CD4-positive, alpha-beta memory T cell (primary cell): ENCODE data around the gene SNAP91. TPM values are rescaled to one million over a fixed set of nuclear protein-coding genes. Genes with fewer than 3 reads are reported as not detected.

Experiments used
- CTCF ChIA-PET: fragments of 350-600 bp; sonication (Branson Sonifier 250); formaldehyde crosslinking; loops from one replicate; lab custom pipeline; 2021; ENCODE audit warnings: inconsistent platforms; ENCODE audit not compliant: partially characterized antibody; lab: Charles Lee
- POLR2A ChIA-PET: fragments of 350-600 bp; sonication (Branson Sonifier 250); formaldehyde crosslinking; loops from one replicate; lab custom pipeline; 2021; ENCODE audit not compliant: partially characterized antibody; lab: Charles Lee
- DNase-seq, 5 donors: peaks; one replicate each; pipeline versions ENCODE4 v3.0.0 to v3.0.0-alpha.2; 2020 to 2022; ENCODE audit warnings: mixed read lengths in 1 of 5
- H3K27ac ChIP-seq: one replicate; pipeline ENCODE4 v1.7.0; 2013; ENCODE audit warnings: low read depth, low read length
- H3K27me3 ChIP-seq: 2 replicates; pipeline ENCODE4 v1.7.0; 2013; ENCODE audit warnings: mild to moderate bottlenecking, low read length, moderate library complexity; ENCODE audit not compliant: insufficient read depth
- H3K36me3 ChIP-seq: 2 replicates; pipeline ENCODE4 v1.7.0; 2013; ENCODE audit warnings: mild to moderate bottlenecking, low read length, moderate library complexity; ENCODE audit not compliant: insufficient read depth
- H3K4me1 ChIP-seq: 2 replicates; pipeline ENCODE4 v1.7.0; 2013; ENCODE audit warnings: mild to moderate bottlenecking, low read length, moderate library complexity; ENCODE audit not compliant: insufficient read depth
- H3K4me3 ChIP-seq, 2 donors: one replicate each; pipeline ENCODE4 v1.7.0; 2013; ENCODE audit warnings: low read length in 2 of 2, mild to moderate bottlenecking in 1 of 2
- H3K9me3 ChIP-seq, 2 donors: one replicate each; pipeline ENCODE4 v1.7.0; 2013; ENCODE audit warnings: low read length in 2 of 2, control low read depth in 1 of 2; ENCODE audit not compliant: control insufficient read depth in 1 of 2
- H3K27ac Mint-ChIP-seq, 7 donors: one replicate each; pipeline ENCODE4 v1.8.0; 2020 to 2021; ENCODE audit warnings: mixed read lengths in 7 of 7, mild to moderate bottlenecking in 6 of 7, inconsistent platforms in 3 of 7, moderate library complexity in 3 of 7
- H3K27me3 Mint-ChIP-seq, 2 donors: one replicate each; pipeline ENCODE4 v1.8.0; 2020 to 2021; ENCODE audit warnings: mixed read lengths in 2 of 2
- H3K36me3 Mint-ChIP-seq, 2 donors: one replicate each; pipeline ENCODE4 v1.8.0; 2020 to 2021; ENCODE audit warnings: mixed read lengths in 2 of 2, inconsistent platforms in 1 of 2, mild to moderate bottlenecking in 1 of 2
- H3K4me1 Mint-ChIP-seq, 4 donors: one replicate each; pipeline ENCODE4 v1.8.0; 2020 to 2021; ENCODE audit warnings: mixed read lengths in 4 of 4, mild to moderate bottlenecking in 1 of 4
- H3K4me3 Mint-ChIP-seq, 8 donors: one replicate each; pipeline ENCODE4 v1.8.0; 2020 to 2021; ENCODE audit warnings: mixed read lengths in 8 of 8, mild to moderate bottlenecking in 7 of 8, moderate library complexity in 6 of 8, inconsistent platforms in 3 of 8
- H3K9me3 Mint-ChIP-seq, 8 donors: one replicate each; pipeline ENCODE4 v1.8.0; 2020 to 2021; ENCODE audit warnings: mixed read lengths in 8 of 8, mild to moderate bottlenecking in 5 of 8, inconsistent platforms in 3 of 8, moderate library complexity in 1 of 8
- intact Hi-C: fragments of 100-400 bp; cut with micrococcal nuclease; formaldehyde crosslinking; loops from one replicate; pipeline ENCODE4 v1.15.1; 2023
- polyA plus RNA-seq, 2 donors: library from polyadenylated mRNA; unstranded; fragments of 300-500 nt; fragmentation: Illumina TruSeq; gene quantifications; one replicate each; pipeline ENCODE4 v1.2.3, GENCODE V29; 2021
- total RNA-seq, 2 experiments: library from RNA; stranded (reverse); gene quantifications; one replicate each; pipeline ENCODE4 v1.2.3, GENCODE V29; 2021

The SNAP91 gene
- total and polyA plus RNA-seq, 4 experiments from 2014 or later: not detected

DNA sequence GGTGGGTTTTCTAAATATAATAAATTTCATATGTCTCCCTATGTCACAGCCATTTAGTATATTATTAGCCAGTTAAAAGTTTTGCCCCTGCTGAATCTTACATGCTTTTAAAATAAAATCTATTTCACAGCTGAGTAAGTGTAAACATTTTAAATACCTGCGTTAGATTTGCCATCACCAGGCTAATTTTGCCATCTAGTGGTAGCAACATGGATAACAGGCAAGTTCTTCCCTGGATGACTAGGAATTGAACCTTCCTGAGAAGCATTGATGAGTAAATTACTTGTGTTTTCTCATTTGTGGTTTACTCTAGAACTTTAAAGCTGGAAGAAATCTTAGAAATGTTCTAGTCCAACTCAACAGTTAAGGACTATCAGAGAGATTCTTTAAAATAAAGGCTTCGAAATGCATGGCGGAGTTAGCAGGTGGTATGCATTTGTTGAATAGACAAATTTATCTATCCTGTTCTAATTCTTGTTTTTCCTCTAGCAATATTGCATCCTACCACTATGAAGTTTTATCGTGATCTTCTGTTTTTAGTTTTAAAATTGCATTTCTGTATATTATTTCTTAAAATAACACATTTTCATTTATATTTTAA is 193.9 kb downstream of the SNAP91 start:
- DNase-seq: peak in 4 of 5 donors; percentile 23 to 31 (median 26)
- Mint-ChIP-seq H3K36me3 (no peaks in the 10 kb centered on the region), H3K9me3 (peaks cover 0 to 2% (median 0%) of the 10 kb centered on the region in 8 donors), H3K27ac (no peak overlapping the region), H3K4me1 (peaks cover 6 to 18% (median 13%) of the 10 kb centered on the region in 4 donors), H3K4me3 (no peak overlapping the region), H3K27me3 (peaks cover 25 to 35% of the 10 kb centered on the region in 2 donors)
- CTCF ChIA-PET: interaction anchor here (0.8 to 4.5 kb wide), 10 partner anchors 9 to 1244 kb away, joined by 3 to 41 read pairs (median 8); partner anchors contain the start of genes DOP1A and UBE3D
- Histone ChIP-seq H3K9me3 (no peaks in the 10 kb centered on the region), H3K4me3 (no peak overlapping the region), H3K4me1 (no peaks in the 10 kb centered on the region), H3K27ac (no peak overlapping the region), H3K36me3 (no peaks in the 10 kb centered on the region), H3K27me3 (no peaks in the 10 kb centered on the region)
- POLR2A ChIA-PET: no interaction called here
- intact Hi-C loops: loop anchor here (1.0 to 2.0 kb wide), 2 partner anchors 448 to 1244 kb away; partner anchors contain the start of gene DOP1A

DNA sequence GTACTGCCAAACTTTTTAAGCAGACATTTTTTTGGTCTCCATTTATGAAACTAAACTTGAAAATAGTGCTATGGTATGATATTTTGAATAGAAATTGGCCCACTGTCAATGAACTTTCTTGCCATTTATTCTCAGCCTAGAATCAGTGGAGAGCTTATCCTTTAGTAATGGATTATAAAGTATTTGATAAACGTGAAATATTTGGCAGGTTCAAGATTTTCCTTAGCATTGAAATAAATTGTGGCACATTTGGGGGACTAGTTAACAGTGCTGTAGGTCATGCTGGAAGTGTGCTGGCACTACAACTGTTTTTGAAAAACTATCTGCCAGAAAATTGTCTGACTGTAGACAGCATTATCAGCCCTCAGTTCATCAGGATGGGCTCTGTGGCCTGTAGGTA is 194.4 kb downstream of the SNAP91 start:
- H3K4me3 ChIP-seq: no peak overlapping the region
- peaks cover 25 to 35% of the 10 kb centered on the region in 2 donors for H3K27me3 Mint-ChIP-seq
- H3K9me3 Mint-ChIP-seq: peaks cover 0 to 2% (median 0%) of the 10 kb centered on the region in 8 donors
- H3K27ac Mint-ChIP-seq: no peak overlapping the region
- no peak overlapping the region for H3K27ac ChIP-seq
- no peak overlapping the region for H3K4me3 Mint-ChIP-seq
- H3K9me3 ChIP-seq: no peaks in the 10 kb centered on the region
- intact Hi-C loops: loop anchor here (2.0 kb wide), 1 partner anchor 1244 kb away; no protein-coding TSS in a partner anchor
- no peaks in the 10 kb centered on the region for H3K36me3 ChIP-seq
- H3K27me3 ChIP-seq: no peaks in the 10 kb centered on the region
- no peaks in the 10 kb centered on the region for H3K4me1 ChIP-seq
- ChIA-PET POLR2A (no interaction called here), CTCF (interaction anchor here (0.8 to 4.5 kb wide), 13 partner anchors 9 to 1244 kb away, joined by 3 to 41 read pairs (median 5); partner anchors contain the start of genes DOP1A and UBE3D)
- DNase-seq: no peak
- H3K4me1 Mint-ChIP-seq: peaks cover 6 to 18% (median 13%) of the 10 kb centered on the region in 4 donors
- H3K36me3 Mint-ChIP-seq: no peaks in the 10 kb centered on the region

DNA sequence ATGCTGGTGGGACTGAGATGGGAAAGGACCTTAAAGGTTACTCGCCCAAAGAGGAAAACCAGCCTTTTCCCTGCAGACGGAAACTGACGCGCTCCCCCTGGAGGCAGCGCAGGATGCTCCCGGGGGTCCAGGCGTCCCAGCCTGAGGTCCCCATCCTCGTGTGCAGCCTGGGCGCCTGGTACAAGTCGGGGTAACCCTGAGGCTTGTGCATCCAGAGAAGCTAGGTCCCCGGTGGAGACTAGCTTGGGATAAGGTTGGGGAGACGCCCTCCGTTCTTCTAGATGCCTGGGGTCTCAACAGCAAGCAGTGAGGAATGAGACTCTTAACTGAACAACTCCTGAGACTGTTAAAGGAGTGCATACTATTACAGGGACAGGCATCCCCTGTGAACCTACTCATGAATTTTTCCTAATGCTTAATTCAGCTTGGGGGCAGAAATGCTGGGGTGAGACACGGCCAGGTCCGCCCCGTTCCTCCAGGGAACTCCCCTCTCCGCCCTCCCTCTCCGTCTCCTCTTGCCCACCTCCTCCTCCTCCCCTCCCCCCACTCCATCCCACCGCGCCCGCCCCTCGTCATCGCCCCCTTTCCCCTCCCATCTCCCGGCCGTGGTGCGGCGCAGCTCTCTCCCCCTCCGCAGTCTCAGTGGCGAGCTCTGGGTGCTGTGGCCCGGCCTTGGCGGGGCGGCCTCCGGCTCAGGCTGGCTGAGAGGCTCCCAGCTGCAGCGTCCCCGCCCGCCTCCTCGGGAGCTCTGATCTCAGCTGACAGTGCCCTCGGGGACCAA is 196.8 kb downstream of the SNAP91 start, which contains the start of gene PRSS35:
Gene PRSS35, plus strand, starts transcription at position 634 of the 781 bp plus-strand sequence. CDS start 10,908 bp downstream, outside the sequence.
- Mint-ChIP-seq H3K4me3 (peak within 1 kb of the TSS in 7 of 8 donors; percentile 53 to 72 (median 62)), H3K4me1 (peaks cover 6 to 18% (median 13%) of the 10 kb centered on the region in 4 donors), H3K27me3 (peaks cover 28 to 31% of the 10 kb centered on the region in 2 donors), H3K9me3 (peaks cover 0 to 2% (median 0%) of the 10 kb centered on the region in 8 donors), H3K36me3 (no peaks in the 10 kb centered on the region), H3K27ac (no peak within 1 kb of the TSS)
- intact Hi-C loops: no loop called here
- H3K27ac ChIP-seq: no peak within 1 kb of the TSS
- no peaks in the 10 kb centered on the region for H3K36me3 ChIP-seq
- H3K27me3 ChIP-seq: no peaks in the 10 kb centered on the region
- H3K4me1 ChIP-seq: no peaks in the 10 kb centered on the region
- no peak for DNase-seq
- ChIA-PET CTCF (interaction anchor here (1.1 to 4.5 kb wide), 7 partner anchors 7 to 1242 kb away, joined by 3 to 41 read pairs (median 13); partner anchors contain the start of genes DOP1A and UBE3D), POLR2A (no interaction called here)
- H3K4me3 ChIP-seq: no peak within 1 kb of the TSS
- H3K9me3 ChIP-seq: no peaks in the 10 kb centered on the region

- no peak overlapping the region for H3K4me3 ChIP-seq
- CTCF ChIA-PET: interaction anchor here (1.1 to 4.5 kb wide), 3 partner anchors 8 to 295 kb away, joined by 5 to 41 read pairs (median 5); no protein-coding TSS in a partner anchor
- intact Hi-C loops: no loop called here
- Mint-ChIP-seq H3K4me1 (peaks cover 6 to 18% (median 13%) of the 10 kb centered on the region in 4 donors), H3K27ac (no peak overlapping the region), H3K4me3 (peak overlapping the region in 3 of 8 donors; percentile 4 to 69 (median 11)), H3K36me3 (no peaks in the 10 kb centered on the region), H3K27me3 (peaks cover 27 to 30% of the 10 kb centered on the region in 2 donors), H3K9me3 (peaks cover 0 to 2% (median 0%) of the 10 kb centered on the region in 8 donors)
- H3K4me1 ChIP-seq: no peaks in the 10 kb centered on the region
- POLR2A ChIA-PET: no interaction called here
- no peak for DNase-seq
- H3K27ac ChIP-seq: no peak overlapping the region
- no peaks in the 10 kb centered on the region for H3K27me3 ChIP-seq
- H3K36me3 ChIP-seq: no peaks in the 10 kb centered on the region
- no peaks in the 10 kb centered on the region for H3K9me3 ChIP-seq
These were observed 197.6 kb downstream of the SNAP91 start for GRCh38 chr6:83511266-83511665.

GRCh38 chr6:83510791-83511190 is 198.1 kb downstream of the SNAP91 start:
- Mint-ChIP-seq H3K4me1 (peaks cover 6 to 18% (median 13%) of the 10 kb centered on the region in 4 donors), H3K4me3 (peak overlapping the region in 1 of 8 donors; percentile 1), H3K27me3 (peaks cover 27 to 29% of the 10 kb centered on the region in 2 donors), H3K36me3 (no peaks in the 10 kb centered on the region), H3K9me3 (peaks cover 0 to 2% (median 0%) of the 10 kb centered on the region in 8 donors), H3K27ac (no peak overlapping the region)
- POLR2A ChIA-PET: no interaction called here
- Histone ChIP-seq H3K4me3 (no peak overlapping the region), H3K27me3 (no peaks in the 10 kb centered on the region), H3K36me3 (no peaks in the 10 kb centered on the region), H3K4me1 (no peaks in the 10 kb centered on the region), H3K27ac (no peak overlapping the region), H3K9me3 (no peaks in the 10 kb centered on the region)
- intact Hi-C loops: no loop called here
- CTCF ChIA-PET: interaction anchor here (4.5 kb wide), 1 partner anchor 289 kb away, joined by 41 read pairs; no protein-coding TSS in a partner anchor
- DNase-seq: no peak

DNA sequence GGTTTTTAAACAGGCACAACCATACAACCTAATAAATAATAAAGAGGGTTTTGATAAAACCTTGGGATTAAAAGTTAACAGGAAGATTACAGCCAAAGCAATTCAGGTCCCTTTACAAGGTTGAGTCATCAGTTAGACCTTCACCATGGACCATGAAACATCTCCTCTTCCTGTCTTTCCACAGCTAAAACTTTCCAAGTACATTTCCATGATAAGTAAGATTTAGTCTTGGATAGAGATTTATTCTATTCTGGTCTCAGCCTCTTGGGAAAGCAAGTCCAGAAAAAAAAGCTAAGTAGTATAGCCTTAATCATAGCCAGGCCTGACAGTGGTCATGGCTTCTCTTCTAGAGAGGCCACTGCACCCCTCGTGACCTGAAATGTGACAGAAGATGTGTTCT is 199.5 kb downstream of the SNAP91 start:
- peaks cover 0 to 2% (median 0%) of the 10 kb centered on the region in 8 donors for H3K9me3 Mint-ChIP-seq
- Histone ChIP-seq H3K27ac (no peak overlapping the region), H3K4me1 (no peaks in the 10 kb centered on the region), H3K4me3 (no peak overlapping the region), H3K36me3 (no peaks in the 10 kb centered on the region), H3K9me3 (no peaks in the 10 kb centered on the region), H3K27me3 (no peaks in the 10 kb centered on the region)
- H3K27me3 Mint-ChIP-seq: peaks cover 27% of the 10 kb centered on the region in 2 donors
- no peak overlapping the region for H3K27ac Mint-ChIP-seq
- CTCF ChIA-PET: no interaction called here
- no peak overlapping the region for H3K4me3 Mint-ChIP-seq
- POLR2A ChIA-PET: no interaction called here
- DNase-seq: no peak
- no peaks in the 10 kb centered on the region for H3K36me3 Mint-ChIP-seq
- intact Hi-C loops: no loop called here
- H3K4me1 Mint-ChIP-seq: peaks cover 6 to 18% (median 13%) of the 10 kb centered on the region in 4 donors
